Neuron (in vitro differentiated cells): ENCODE data around the gene TBC1D3D.
"Not testable (repeated sequence)": the region's sequence is repeated elsewhere in the genome, so short reads cannot be mapped to it uniquely, and the experiment has no call there.

ENCODE experiments used
- H2AFZ ChIP-seq: one replicate; pipeline ENCODE4 v1.6.1; 2013; ENCODE audit warnings: low read depth, mild to moderate bottlenecking, inconsistent platforms, low read length, moderate library complexity
- H3K27me3 ChIP-seq: one replicate; pipeline ENCODE4 v1.6.1; 2013; ENCODE audit warnings: low read length; ENCODE audit not compliant: insufficient read depth
- H3K36me3 ChIP-seq: one replicate; pipeline ENCODE4 v1.6.1; 2013; ENCODE audit warnings: low read length; ENCODE audit not compliant: insufficient read depth
- H3K4me1 ChIP-seq: one replicate; pipeline ENCODE4 v1.6.1; 2013; ENCODE audit warnings: low read length; ENCODE audit not compliant: insufficient read depth
- H3K4me3 ChIP-seq: 2 replicates; pipeline ENCODE4 v1.5.1; 2013; ENCODE audit warnings: mild to moderate bottlenecking, low read length, moderate library complexity
- H3K9me3 ChIP-seq: one replicate; pipeline ENCODE4 v1.6.1; 2013; ENCODE audit warnings: low read length

The TBC1D3D gene

GRCh38 chr17:38003676-38004075 is at the start of gene TBC1D3D:
TSS of gene TBC1D3D (plus strand) at chr17:38003976. CDS start at chr17:38005561, 1,585 bp downstream.
- not testable (repeated sequence) for H3K4me1 ChIP-seq, H3K27me3 ChIP-seq, H2AFZ ChIP-seq, H3K4me3 ChIP-seq, H3K36me3 ChIP-seq, H3K9me3 ChIP-seq

GRCh38 chr17:37988960-37989359 is 14.8 kb upstream of the TBC1D3D start, which contains the start of gene TBC1D3L:
TSS of gene TBC1D3L (minus strand) at chr17:37989060. CDS start at chr17:37987520, 1,540 bp downstream.
- not testable (repeated sequence) for H3K9me3 ChIP-seq, H3K4me1 ChIP-seq, H2AFZ ChIP-seq, H3K27me3 ChIP-seq, H3K36me3 ChIP-seq, H3K4me3 ChIP-seq
